HEK293T (cell line): ENCODE results near the gene SPI1.

Experiments
- CTCF ChIA-PET: fragments of 350-600 bp; formaldehyde crosslinking; extraction: SDS; loops from one replicate; lab custom pipeline; 2021; ENCODE audit warnings: antibody characterized with exemption, inconsistent platforms; lab: Yijun Ruan, JAX
- POLR2A ChIA-PET: fragments of 350-600 bp; formaldehyde crosslinking; extraction: SDS; loops from one replicate; lab custom pipeline; 2020; ENCODE audit warnings: antibody characterized with exemption, inconsistent platforms; lab: Yijun Ruan, JAX
- DNase-seq: peaks from one replicate; pipeline ENCODE4 v3.0.0; 2012; ENCODE audit warnings: mixed read lengths; ENCODE audit errors: extremely low spot score
- ARNT ChIP-seq: fragments of 450-650 bp; IDR thresholded peaks from 2 replicates; pipeline ENCODE4 v1.6.1; 2017; ENCODE audit warnings: mild to moderate bottlenecking
- BHLHE40 ChIP-seq: fragments of 450-650 bp; IDR thresholded peaks from 2 replicates; pipeline ENCODE4 v1.6.1; 2016; ENCODE audit warnings: mild to moderate bottlenecking, moderate library complexity, borderline replicate concordance
- CTBP1 ChIP-seq: fragments of 450-650 bp; IDR thresholded peaks from 2 replicates; pipeline ENCODE4 v1.6.1; 2016; ENCODE audit warnings: borderline replicate concordance
- ELF4 ChIP-seq: fragments of 450-650 bp; IDR thresholded peaks from 2 replicates; pipeline ENCODE4 v1.6.1; 2017; ENCODE audit warnings: antibody characterized with exemption
- FOXA1 ChIP-seq: fragments of 450-650 bp; IDR thresholded peaks from 2 replicates; pipeline ENCODE4 v1.6.1; 2016; ENCODE audit warnings: mild to moderate bottlenecking
- FOXK2 ChIP-seq: fragments of 450-650 bp; IDR thresholded peaks from 2 replicates; pipeline ENCODE4 v1.6.1; 2016; ENCODE audit warnings: mild to moderate bottlenecking
- FOXM1 ChIP-seq: fragments of 450-650 bp; IDR thresholded peaks from 2 replicates; pipeline ENCODE4 v1.6.1; 2017; ENCODE audit warnings: mild to moderate bottlenecking, borderline replicate concordance
- HDGF ChIP-seq: fragments of 450-650 bp; IDR thresholded peaks from 2 replicates; pipeline ENCODE4 v1.6.1; 2017; ENCODE audit warnings: antibody characterized with exemption, borderline replicate concordance
- L3MBTL2 ChIP-seq: fragments of 450-650 bp; conservative IDR thresholded peaks from 2 replicates; pipeline ENCODE4 v1.6.1; 2016; ENCODE audit warnings: mild to moderate bottlenecking
- LEF1 ChIP-seq: fragments of 450-650 bp; IDR thresholded peaks from 2 replicates; pipeline ENCODE4 v1.6.1; 2017; ENCODE audit warnings: mild to moderate bottlenecking, borderline replicate concordance
- NFRKB ChIP-seq: fragments of 450-650 bp; IDR thresholded peaks from 2 replicates; pipeline ENCODE4 v1.6.1; 2016; ENCODE audit warnings: mild to moderate bottlenecking, moderate library complexity
- SP1 ChIP-seq: fragments of 450-650 bp; IDR thresholded peaks from 2 replicates; pipeline ENCODE4 v1.6.1; 2017
- SUZ12 ChIP-seq: fragments of 450-650 bp; IDR thresholded peaks from 2 replicates; pipeline ENCODE4 v1.6.1; 2016; ENCODE audit warnings: mild to moderate bottlenecking
- TARDBP ChIP-seq: fragments of 450-650 bp; IDR thresholded peaks from 2 replicates; pipeline ENCODE4 v1.6.1; 2016
- ZNF384 ChIP-seq: fragments of 450-650 bp; IDR thresholded peaks from 2 replicates; pipeline ENCODE4 v1.6.1; 2016
- TF ChIP-seq, protein P1 (sequence below): fragments of 450-650 bp; IDR thresholded peaks from 2 replicates; pipeline ENCODE4 v1.6.1; 2016

The SPI1 gene

GRCh38 chr11:47333886-47334443 lies 44.4 kb downstream of the SPI1 start:
- DNase-seq: no peak
- ChIA-PET CTCF (interaction anchor here (1.4 kb wide), 1 partner anchor 21 kb away, joined by 5 read pairs; no protein-coding TSS in a partner anchor), POLR2A (interaction anchor here (0.8 kb wide), 1 partner anchor 85 kb away, joined by 3 read pairs; the partner anchor contains the start of gene ACP2)
- no peak for TF ChIP-seq L3MBTL2
- TF ChIP-seq, protein P1, sequence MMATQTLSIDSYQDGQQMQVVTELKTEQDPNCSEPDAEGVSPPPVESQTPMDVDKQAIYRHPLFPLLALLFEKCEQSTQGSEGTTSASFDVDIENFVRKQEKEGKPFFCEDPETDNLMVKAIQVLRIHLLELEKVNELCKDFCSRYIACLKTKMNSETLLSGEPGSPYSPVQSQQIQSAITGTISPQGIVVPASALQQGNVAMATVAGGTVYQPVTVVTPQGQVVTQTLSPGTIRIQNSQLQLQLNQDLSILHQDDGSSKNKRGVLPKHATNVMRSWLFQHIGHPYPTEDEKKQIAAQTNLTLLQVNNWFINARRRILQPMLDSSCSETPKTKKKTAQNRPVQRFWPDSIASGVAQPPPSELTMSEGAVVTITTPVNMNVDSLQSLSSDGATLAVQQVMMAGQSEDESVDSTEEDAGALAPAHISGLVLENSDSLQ: no peak
- no peak for TF ChIP-seq CTBP1
- no peak for TF ChIP-seq FOXK2
- no peak for TF ChIP-seq BHLHE40
- no peak for TF ChIP-seq FOXA1
- no peak for TF ChIP-seq ELF4
- TF ChIP-seq FOXM1: no peak
- no peak for TF ChIP-seq LEF1
- no peak for TF ChIP-seq NFRKB
- TF ChIP-seq SUZ12: no peak
- no peak for TF ChIP-seq HDGF
- TF ChIP-seq ZNF384: no peak
- no peak for TF ChIP-seq ARNT
- no peak for TF ChIP-seq TARDBP
- TF ChIP-seq SP1: no peak

- ChIA-PET POLR2A (no interaction called here), CTCF (interaction anchor here (1.4 kb wide), 1 partner anchor 21 kb away, joined by 5 read pairs; no protein-coding TSS in a partner anchor)
- TF ChIP-seq ZNF384 (no peak), LEF1 (no peak), CTBP1 (no peak), SP1 (no peak), SUZ12 (no peak)
- DNase-seq: no peak
Observed at GRCh38 chr11:47333526-47333845, 44.9 kb downstream of the SPI1 start.

DNA sequence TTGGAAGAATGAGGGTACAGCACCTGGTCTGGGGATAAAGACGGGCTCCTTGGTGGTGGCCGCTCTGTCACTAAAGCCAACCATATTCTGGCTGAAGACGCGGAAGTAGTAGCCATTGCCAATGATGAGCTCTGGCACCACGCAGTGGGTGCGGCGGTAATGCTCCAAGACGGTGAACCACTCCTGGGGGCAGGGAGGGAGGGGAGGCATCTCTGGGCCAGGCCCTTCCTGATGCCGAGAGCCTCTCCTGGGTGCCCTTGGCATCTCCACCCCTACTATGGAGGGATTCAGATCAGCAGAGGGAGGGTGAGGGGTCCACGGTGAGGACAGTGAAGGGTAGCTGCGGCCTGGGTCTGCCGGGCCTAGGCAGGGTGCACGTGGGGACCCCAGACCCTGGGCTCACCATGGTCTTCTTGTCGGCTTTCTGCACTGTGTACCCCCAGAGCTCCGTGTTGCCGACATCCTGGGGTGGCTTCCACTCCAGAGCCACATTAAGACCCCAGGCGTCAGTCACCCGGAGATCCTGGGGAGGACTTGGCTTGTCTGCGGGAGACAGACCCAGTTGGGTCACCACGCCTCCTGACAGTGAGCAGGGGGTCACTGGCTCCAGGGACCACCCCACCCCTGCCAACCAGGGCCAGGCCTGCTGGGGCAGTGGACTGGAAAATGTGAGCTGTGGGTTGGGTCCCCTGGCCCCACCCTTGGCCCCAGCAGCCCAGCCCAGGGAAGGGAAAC lies 45.4 kb downstream of the SPI1 start:
- no peak for DNase-seq
- POLR2A ChIA-PET: no interaction called here
- TF ChIP-seq ZNF384: no peak
- no peak for TF ChIP-seq FOXA1
- TF ChIP-seq, protein P1: no peak
- no peak for TF ChIP-seq L3MBTL2
- no peak for TF ChIP-seq ELF4
- TF ChIP-seq BHLHE40: no peak
- no peak for TF ChIP-seq NFRKB
- no peak for TF ChIP-seq LEF1
- TF ChIP-seq FOXM1: no peak
- no peak for TF ChIP-seq HDGF
- no peak for TF ChIP-seq CTBP1
- TF ChIP-seq SUZ12: no peak
- TF ChIP-seq TARDBP: no peak
- no peak for TF ChIP-seq FOXK2
- no peak for TF ChIP-seq ARNT
- no peak for TF ChIP-seq SP1
- CTCF ChIA-PET: interaction anchor here (1.4 kb wide), 1 partner anchor 22 kb away, joined by 5 read pairs; no protein-coding TSS in a partner anchor

DNA sequence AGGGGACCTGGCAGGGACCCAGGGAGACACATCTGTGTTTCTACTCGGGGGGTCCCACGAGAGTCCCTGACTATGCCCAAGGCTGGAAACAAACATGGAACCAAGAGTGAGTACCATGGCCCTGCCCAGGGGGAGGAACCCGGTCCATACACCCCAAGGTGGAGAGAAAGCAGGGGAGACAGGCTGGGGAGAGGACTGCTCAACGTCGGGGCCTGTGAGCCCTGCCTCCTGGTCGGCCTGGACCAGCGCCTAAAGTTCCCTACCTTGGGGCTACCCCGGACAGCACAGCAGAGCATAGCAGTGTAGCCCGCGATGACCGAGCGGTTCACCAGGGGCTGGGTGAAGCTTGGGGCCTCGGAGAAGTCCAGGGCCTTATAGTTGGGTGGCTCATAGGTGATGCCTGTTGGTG lies 46.0 kb downstream of the SPI1 start:
- POLR2A ChIA-PET: no interaction called here
- TF ChIP-seq TARDBP (no peak), ARNT (no peak), L3MBTL2 (no peak)
- TF ChIP-seq, protein P1: no peak
- CTCF ChIA-PET: no interaction called here
- no peak for DNase-seq

GRCh38 chr11:47331454-47332302 lies 46.7 kb downstream of the SPI1 start:
- DNase-seq: no peak
- POLR2A ChIA-PET: no interaction called here
- CTCF ChIA-PET: no interaction called here
- TF ChIP-seq L3MBTL2 (no peak), ARNT (no peak), ZNF384 (no peak), FOXM1 (no peak), TARDBP (no peak), LEF1 (no peak), ELF4 (no peak), NFRKB (no peak), FOXA1 (no peak)
- TF ChIP-seq, protein P1: no peak
